Measurements from ENCODE around the gene CCDC85C. TPM values are rescaled to one million over a fixed set of nuclear protein-coding genes. Genes with fewer than 3 reads are reported as not detected.

CCDC85C gene
- total RNA-seq, 1 experiment from 2014 or later = 33.2 TPM

- Mint-ChIP-seq H3K4me3 (no peak overlapping the region), H3K27me3 (ENCODE audit: low read depth) (no peaks in the 10 kb centered on the region), H3K27ac (peak overlapping the region; percentile 35 to 95 (median 74); a peak in 4 of 7 replicates), H3K9me3 (no peaks in the 10 kb centered on the region), H3K4me1 (peaks cover 36 to 41% of the 10 kb centered on the region in 2 experiments), H3K36me3 (ENCODE audit: insufficient read depth in 1 of 3, low read depth in 3 of 3) (peaks cover 8 to 44% (median 41%) of the 10 kb centered on the region in 3 experiments; a peak in 6 of 7 replicates)
- Histone ChIP-seq H3K23me2 (ENCODE audit: insufficient read length, low read depth, low read length, poor library complexity, severe bottlenecking) (no peaks in the 10 kb centered on the region), H3K79me2 (ENCODE audit: insufficient read depth, low read length) (no peaks in the 10 kb centered on the region; the same call in 1 of the 2 replicates), H2AFZ (ENCODE audit: low read length) (no peak overlapping the region), H2BK5ac (ENCODE audit: insufficient read length, low read length) (no peak overlapping the region), H4K20me1 (ENCODE audit: control insufficient read depth, insufficient read depth, insufficient read length) (no peaks in the 10 kb centered on the region), H3K18ac (ENCODE audit: insufficient read length, low read depth, low read length) (no peak overlapping the region), H3K9ac (ENCODE audit: extremely low read depth, insufficient read length, low read length) (no peak overlapping the region), H3K14ac (ENCODE audit: insufficient read depth, low read length) (no peak overlapping the region), H3K23ac (ENCODE audit: insufficient read length, low read depth, low read length) (no peak overlapping the region), H2BK15ac (ENCODE audit: low read depth, low read length) (no peak overlapping the region), H2AK5ac (ENCODE audit: insufficient read length, low read length) (no peak overlapping the region), H4K8ac (replicated peaks; ENCODE audit: insufficient read length, low read depth, low read length) (no peak overlapping the region), H4K5ac (ENCODE audit: insufficient read length, low read depth, low read length) (no peak overlapping the region), H3K4me2 (ENCODE audit: insufficient read depth, insufficient read length, low read length) (no peak overlapping the region), H3K4ac (ENCODE audit: low read depth, low read length) (no peak overlapping the region), H2BK20ac (ENCODE audit: low read depth, low read length, poor library complexity, severe bottlenecking) (no peak overlapping the region), H4K91ac (ENCODE audit: insufficient read length, low read depth, low read length) (no peak overlapping the region), H3K9me3 (ENCODE audit: control insufficient read depth, low read depth, low read length) (no peaks in the 10 kb centered on the region), H3K79me1 (ENCODE audit: insufficient read depth, low read depth, low read length, poor library complexity, severe bottlenecking) (peaks cover 5% of the 10 kb centered on the region), H2BK12ac (ENCODE audit: insufficient read length, low read depth, low read length) (no peak overlapping the region), H3T11ph (ENCODE audit: low read length) (no peak overlapping the region), H3K27ac (ENCODE audit: insufficient read length, low read depth, low read length) (no peak overlapping the region), H3K56ac (ENCODE audit: insufficient read length, low read depth, low read length) (no peak overlapping the region), H2BK120ac (ENCODE audit: low read depth, low read length, poor library complexity, severe bottlenecking) (no peak overlapping the region), H3K27me3 (ENCODE audit: insufficient read depth, low read length) (no peaks in the 10 kb centered on the region), H3K4me1 (ENCODE audit: insufficient read depth, low read length) (peaks cover 8% of the 10 kb centered on the region; the same call in 1 of the 2 replicates)
- WGBS (ENCODE audit: extremely low coverage, insufficient read length, low lambda C conversion rate) = no CpG with 5 or more reads among the region's 5 CpGs
- no peak for TF ChIP-seq CTCF (conservative IDR thresholded peaks at IDR 0.05)
- no peak for DNase-seq
Observed at GRCh38 chr14:99461411-99462085, 142.5 kb downstream of the CCDC85C start.
